Transverse colon (tissue), 4 donors: ENCODE data around the gene TPSD1. TPM values are rescaled to one million over a fixed set of nuclear protein-coding genes. Genes with fewer than 3 reads are reported as not detected.

Experiments used
- DNase-seq: peaks from one replicate; pipeline ENCODE4 v3.0.0-alpha.2; 2019
- H3K27ac ChIP-seq, 4 donors: fragments of 200-600 bp; sonication (generic); 2 replicates each; pipeline ENCODE4 v1.5.1; 2016 to 2018; ENCODE audit warnings: inconsistent platforms in 4 of 4
- H3K27me3 ChIP-seq: fragments of 200-600 bp; sonication (generic); 2 replicates; pipeline ENCODE4 v1.5.1; 2017; ENCODE audit warnings: inconsistent platforms
- H3K36me3 ChIP-seq, 4 donors: fragments of 200-600 bp; sonication (generic); 2 replicates each; pipeline ENCODE4 v1.5.1; 2017 to 2019; ENCODE audit warnings: inconsistent platforms in 4 of 4
- H3K4me1 ChIP-seq, 4 donors: fragments of 200-600 bp; sonication (generic); 2 replicates each; pipeline ENCODE4 v1.5.1; 2017 to 2020; ENCODE audit warnings: inconsistent platforms in 4 of 4
- H3K4me3 ChIP-seq, 4 donors: fragments of 200-600 bp; sonication (generic); 1 replicate in 1 of 4; 2 replicates in 3 of 4; pipeline versions ENCODE4 v1.5.1 to v1.6.1; 2017 to 2019; ENCODE audit warnings: inconsistent platforms in 4 of 4
- H3K9me3 ChIP-seq, 2 donors: fragments of 200-600 bp; sonication (generic); 2 replicates each; pipeline ENCODE4 v1.5.1; 2017 to 2019; ENCODE audit warnings: inconsistent platforms in 2 of 2
- CTCF ChIP-seq, 5 experiments: fragments of 200-600 bp in 3 of 5; fragments of 450-650 bp in 2 of 5; sonication (generic) in 3 of 5; IDR thresholded peaks; 1 replicate in 2 of 5; 2 replicates in 3 of 5; pipeline ENCODE4 v1.5.1; 2016 to 2017; ENCODE audit warnings: antibody characterized with exemption in 5 of 5, inconsistent platforms in 3 of 5, mild to moderate bottlenecking in 2 of 5, moderate library complexity in 1 of 5
- EP300 ChIP-seq: sonication (generic); formaldehyde crosslinking; IDR thresholded peaks from one replicate; pipeline ENCODE4 v1.6.1; 2017; ENCODE audit warnings: antibody characterized with exemption, low read depth
- POLR2A ChIP-seq: fragments of 450-650 bp; IDR thresholded peaks from one replicate; pipeline ENCODE4 v1.6.1; 2016; ENCODE audit warnings: antibody characterized with exemption, mild to moderate bottlenecking, moderate library complexity
- POLR2AphosphoS5 ChIP-seq, 3 donors: sonication (generic); formaldehyde crosslinking; IDR thresholded peaks; one replicate each; pipeline ENCODE4 v1.6.1; 2016; ENCODE audit warnings: antibody characterized with exemption in 3 of 3
- WGBS, 2 donors: methylation state at CpG; one replicate each; pipeline ENCODE4 v1.1.5; 2018; ENCODE audit warnings: low coverage in 1 of 2; 5-methylcytosine and 5-hydroxymethylcytosine counted together
- in situ Hi-C, 4 donors: fragments of 200-750 bp; cut with MboI; loops; one replicate each; pipeline versions ENCODE4 v1.15.0 to v1.15.1; 2017; ENCODE audit warnings: low sequenced_read_pairs in 3 of 4, low pct_ligation_motif_present in 1 of 4, low pct_unique_long_range_greater_than_20kb in 1 of 4
- intact Hi-C: fragments of 100-400 bp; cut with DNase I; formaldehyde crosslinking; loops from one replicate; pipeline ENCODE4 v1.15.1; 2023; ENCODE audit warnings: low total_unique reads
- total RNA-seq, 4 donors: library from RNA; depleted of rRNA; stranded (reverse); fragments of >200 nt; gene quantifications; one replicate each; pipeline ENCODE4 v1.1.0, GENCODE V29; 2016

Gene TPSD1
- total RNA-seq, 4 donors from 2014 or later: 4.6 to 12.0 (median 7.8) TPM; not detected in 1

GRCh38 chr16:1213796-1214372 lies 42.0 kb upstream of the TPSD1 start:
- in situ Hi-C loops (no loop called here), intact Hi-C loops (no loop called here)
- DNase-seq: no peak
- TF ChIP-seq POLR2AphosphoS5 (IDR thresholded peaks at IDR 0.05): no peak
- no peak for TF ChIP-seq CTCF (IDR thresholded peaks at IDR 0.05)
- no peak for TF ChIP-seq EP300
- TF ChIP-seq POLR2A: no peak
- no peak overlapping the region for H3K27ac ChIP-seq
- H3K4me3 ChIP-seq: no peak overlapping the region
- H3K9me3 ChIP-seq: no peaks in the 10 kb centered on the region
- no peaks in the 10 kb centered on the region for H3K27me3 ChIP-seq
- 68 to 79% methylated on average over 3 to 25 of the region's 25 CpGs for WGBS, 2 donors
- no peaks in the 10 kb centered on the region for H3K36me3 ChIP-seq
- H3K4me1 ChIP-seq: no peaks in the 10 kb centered on the region

GRCh38 chr16:1214719-1215118 lies 41.1 kb upstream of the TPSD1 start:
- TF ChIP-seq POLR2A (no peak), POLR2AphosphoS5 (IDR thresholded peaks at IDR 0.05) (no peak), CTCF (IDR thresholded peaks at IDR 0.05) (no peak), EP300 (no peak)
- no peaks in the 10 kb centered on the region for H3K4me1 ChIP-seq
- no peaks in the 10 kb centered on the region for H3K36me3 ChIP-seq
- no peak overlapping the region for H3K27ac ChIP-seq
- intact Hi-C loops (no loop called here), in situ Hi-C loops (no loop called here)
- no peaks in the 10 kb centered on the region for H3K27me3 ChIP-seq
- H3K4me3 ChIP-seq: no peak overlapping the region
- H3K9me3 ChIP-seq: no peaks in the 10 kb centered on the region
- no peak for DNase-seq
- 71% methylated on average over 8 of the region's 16 CpGs; no CpG with 5 or more reads in 1 of the 2 donors for WGBS, 2 donors

GRCh38 chr16:1215574-1216295 lies 40.1 kb upstream of the TPSD1 start:
- intact Hi-C loops: no loop called here
- no peak overlapping the region for H3K4me3 ChIP-seq

GRCh38 chr16:1216296-1216619 lies 39.6 kb upstream of the TPSD1 start:
- in situ Hi-C loops: no loop called here
- WGBS, 2 donors: 43% methylated on average over 6 of the region's 12 CpGs; no CpG with 5 or more reads in 1 of the 2 donors
- no peak overlapping the region for H3K27ac ChIP-seq
- TF ChIP-seq POLR2AphosphoS5 (IDR thresholded peaks at IDR 0.05) (no peak), CTCF (IDR thresholded peaks at IDR 0.05) (no peak), POLR2A (no peak), EP300 (no peak)
- intact Hi-C loops: no loop called here
- H3K4me3 ChIP-seq: no peak overlapping the region
- no peak for DNase-seq
- H3K27me3 ChIP-seq: no peaks in the 10 kb centered on the region
- no peaks in the 10 kb centered on the region for H3K9me3 ChIP-seq
- H3K4me1 ChIP-seq: no peaks in the 10 kb centered on the region
- H3K36me3 ChIP-seq: no peaks in the 10 kb centered on the region

More at GRCh38 chr16:1215574-1216295, 40.1 kb upstream of the TPSD1 start:
- no peaks in the 10 kb centered on the region for H3K36me3 ChIP-seq
- H3K27ac ChIP-seq: no peak overlapping the region
- H3K9me3 ChIP-seq: no peaks in the 10 kb centered on the region
- no peaks in the 10 kb centered on the region for H3K27me3 ChIP-seq
- in situ Hi-C loops: no loop called here
- no peaks in the 10 kb centered on the region for H3K4me1 ChIP-seq
- no peak for DNase-seq
- WGBS, 2 donors: 73% methylated on average over 32 of the region's 32 CpGs; no CpG with 5 or more reads in 1 of the 2 donors
- TF ChIP-seq POLR2A (no peak), POLR2AphosphoS5 (IDR thresholded peaks at IDR 0.05) (no peak), CTCF (IDR thresholded peaks at IDR 0.05) (no peak), EP300 (no peak)
